K562 (cell line): ENCODE results near the gene MRPL4. TPM values are rescaled to one million over a fixed set of nuclear protein-coding genes. Genes with fewer than 3 reads are reported as not detected.
A peak's percentile ranks its signal among the peaks of the same experiment; 100 is the strongest.

Experiments
- ATAC-seq: fragments of 200-7000 bp; cut with Tn5 transposase; 3 replicates; pipeline ENCODE4 v1.9.1; 2020; ENCODE audit warnings: moderate library complexity
- BruUV-seq: library from RNA; stranded (reverse); fragments of 400-500 nt; replicated peaks from 2 replicates; lab custom pipeline; 2021; lab: Mats Ljungman, UMichigan
- CTCF ChIA-PET: fragments of 300-600 bp; formaldehyde crosslinking; extraction: SDS; loops from one replicate; lab custom pipeline; 2021; ENCODE audit warnings: low intra/inter-chr PET ratio; lab: Yijun Ruan, JAX
- POLR2A ChIA-PET: fragments of 300-600, 350-650 bp; sonication (Branson Sonifier 250); formaldehyde crosslinking; extraction: SDS; loops from one replicate; lab custom pipeline; 2021; ENCODE audit warnings: antibody characterized with exemption, inconsistent platforms; lab: Yijun Ruan, JAX
- DNase-seq, 4 experiments: peaks; one replicate each; pipeline versions ENCODE4 v3.0.0 to v3.0.0-alpha.2; 2011 to 2018; ENCODE audit warnings: low spot score in 3 of 4, mixed read lengths in 3 of 4; ENCODE audit errors: extremely low read depth in 1 of 4
- FAIRE-seq: peaks from 2 replicates; lab custom pipeline; 2011; peaks lifted over from hg19 to GRCh38; lab: Jason Lieb, UNC
- H2AFZ ChIP-seq: 2 replicates; pipeline ENCODE4 v1.6.0; 2011; ENCODE audit warnings: low read depth, low read length, control low read depth, inconsistent platforms
- H3K27ac ChIP-seq: fragments of 200-600 bp; 3 replicates; pipeline ENCODE4 v1.8.0; 2011; ENCODE audit warnings: low read depth, mild to moderate bottlenecking, control low read depth, inconsistent platforms, low read length, moderate library complexity, mixed read lengths; ENCODE audit errors: extremely low read depth
- H3K27me3 ChIP-seq, 2 experiments: fragments of 300-600 bp in 1 of 2; 2 replicates in 1 of 2; 3 replicates in 1 of 2; pipeline versions ENCODE4 v1.6.0 to v1.8.0; 2011; ENCODE audit warnings: inconsistent platforms in 2 of 2, low read length in 2 of 2, mild to moderate bottlenecking in 1 of 2, mixed read lengths in 1 of 2, moderate library complexity in 1 of 2; ENCODE audit not compliant: control insufficient read depth in 2 of 2, insufficient read depth in 2 of 2
- H3K36me3 ChIP-seq: fragments of 300-600 bp; 3 replicates; pipeline ENCODE4 v1.8.0; 2011; ENCODE audit warnings: mild to moderate bottlenecking, low read length, inconsistent platforms; ENCODE audit not compliant: control insufficient read depth, insufficient read depth
- H3K4me1 ChIP-seq, 2 experiments: fragments of 200-600 bp in 1 of 2; replicated peaks in 1 of 2; 2 replicates in 1 of 2; 3 replicates in 1 of 2; pipeline versions ENCODE4 v1.5.1 to v1.8.0; 2011; ENCODE audit warnings: inconsistent platforms in 2 of 2, low read length in 2 of 2, mild to moderate bottlenecking in 1 of 2, mixed read lengths in 1 of 2, moderate library complexity in 1 of 2; ENCODE audit not compliant: control insufficient read depth in 2 of 2, insufficient read depth in 2 of 2
- H3K4me2 ChIP-seq: 2 replicates; pipeline ENCODE4 v1.6.1; 2011; ENCODE audit warnings: low read length, control low read depth, inconsistent platforms, mixed read lengths; ENCODE audit not compliant: insufficient read depth
- H3K4me3 ChIP-seq: fragments of 200-600 bp; sonication (generic), shearing (Covaris generic); 2 replicates; pipeline ENCODE4 v1.5.1; 2016; ENCODE audit warnings: control low read depth, inconsistent platforms
- H3K79me2 ChIP-seq: fragments of 200-600 bp; 3 replicates; pipeline ENCODE4 v1.8.0; 2011; ENCODE audit warnings: low read length, inconsistent platforms; ENCODE audit not compliant: control insufficient read depth, insufficient read depth
- H3K9ac ChIP-seq, 2 experiments: 2 replicates each; pipeline versions ENCODE4 v1.6.0 to v1.6.1; 2011; ENCODE audit warnings: low read depth in 2 of 2, low read length in 2 of 2, control low read depth in 1 of 2, inconsistent platforms in 1 of 2, mild to moderate bottlenecking in 1 of 2, mixed read lengths in 1 of 2; ENCODE audit not compliant: insufficient read depth in 1 of 2
- H3K9me1 ChIP-seq: one replicate; pipeline ENCODE4 v1.6.0; 2011; ENCODE audit warnings: inconsistent platforms, mild to moderate bottlenecking, low read length, moderate library complexity; ENCODE audit not compliant: control insufficient read depth, insufficient read depth
- H3K9me3 ChIP-seq: replicated peaks from 2 replicates; pipeline ENCODE4 v1.5.1; 2011; ENCODE audit warnings: low read depth, low read length, inconsistent platforms; ENCODE audit not compliant: control insufficient read depth, insufficient read depth
- H4K20me1 ChIP-seq: replicated peaks from 2 replicates; pipeline ENCODE4 v1.6.1; 2011; ENCODE audit warnings: low read length, inconsistent platforms, mixed read lengths; ENCODE audit not compliant: control insufficient read depth, insufficient read depth
- ARHGAP35 ChIP-seq: fragments of 450-650 bp; IDR thresholded peaks from 2 replicates; pipeline ENCODE4 v1.6.1; 2018; ENCODE audit not compliant: partially characterized antibody
- DIDO1 ChIP-seq: fragments of 450-650 bp; IDR thresholded peaks from 2 replicates; pipeline ENCODE4 v1.6.1; 2016; ENCODE audit warnings: low read depth, missing biosample characterization, missing genetic modification characterization
- FOXK2 ChIP-seq, 2 experiments: fragments of 450-650 bp; IDR thresholded peaks in 1 of 2; conservative IDR thresholded peaks in 1 of 2; 2 replicates each; pipeline ENCODE4 v1.6.1; 2016; ENCODE audit warnings: low read depth in 2 of 2, mild to moderate bottlenecking in 1 of 2
- KDM5B ChIP-seq: fragments of 200-600 bp; sonication (generic); IDR thresholded peaks from 2 replicates; pipeline ENCODE4 v1.6.1; 2012; ENCODE audit warnings: low read depth, mild to moderate bottlenecking, moderate library complexity, low read length, control low read depth, inconsistent platforms; ENCODE audit not compliant: insufficient replicate concordance
- KLF16 ChIP-seq: IDR thresholded peaks from 2 replicates; pipeline ENCODE4 v1.6.1; 2016; ENCODE audit warnings: antibody characterized with exemption
- KLF6 ChIP-seq: fragments of 250-450 bp; sonication (Bioruptor Pico); IDR thresholded peaks from 2 replicates; pipeline ENCODE4 v1.4.0; 2020; ENCODE audit warnings: mild to moderate bottlenecking, moderate library complexity, borderline replicate concordance
- MAFF ChIP-seq: IDR thresholded peaks from 2 replicates; pipeline ENCODE4 v1.6.1; 2012; ENCODE audit warnings: low read length, improper control_type of control experiment
- NCOR1 ChIP-seq: fragments of 450-650 bp; IDR thresholded peaks from 2 replicates; pipeline ENCODE4 v1.6.1; 2016; ENCODE audit warnings: mild to moderate bottlenecking, moderate library complexity
- NFXL1 ChIP-seq: fragments of 450-650 bp; formaldehyde crosslinking; IDR thresholded peaks from 2 replicates; pipeline ENCODE4 v1.4.0; 2021; ENCODE audit warnings: mild to moderate bottlenecking
- NR2C1 ChIP-seq, 2 experiments: fragments of 450-650 bp; IDR thresholded peaks; 2 replicates each; pipeline ENCODE4 v1.6.1; 2017; ENCODE audit warnings: mild to moderate bottlenecking in 2 of 2, antibody characterized with exemption in 1 of 2, inconsistent platforms in 1 of 2, missing compliant biosample characterization in 1 of 2, missing genetic modification characterization in 1 of 2
- RHOXF2B ChIP-seq: fragments of 250-450 bp; sonication (Bioruptor Pico); conservative IDR thresholded peaks from 2 replicates; pipeline ENCODE4 v1.5.1; 2021
- SRSF1 ChIP-seq: fragments of 200-400 bp; formaldehyde crosslinking; IDR thresholded peaks from 2 replicates; pipeline ENCODE4 v1.6.1; 2017; ENCODE audit warnings: mild to moderate bottlenecking, low read depth, low read length, moderate library complexity
- ZNF384 ChIP-seq: IDR thresholded peaks from 2 replicates; pipeline ENCODE4 v1.6.1; 2012; ENCODE audit warnings: low read depth, low read length, improper control_type of control experiment
- WGBS: fragments of 100-300 bp; shearing (Covaris generic); methylation state at CpG from one replicate; pipeline ENCODE4 v1.1.6; 2016; ENCODE audit warnings: low coverage, mixed read lengths; ENCODE audit not compliant: insufficient coverage; ENCODE audit errors: missing lambda C conversion rate; 5-methylcytosine and 5-hydroxymethylcytosine counted together
- in situ Hi-C: fragments of 300-500 bp; cut with MboI; formaldehyde crosslinking; loops from 4 replicates; pipeline ENCODE4 v1.15.0; 2018; ENCODE audit warnings: inconsistent platforms, mixed read lengths
- intact Hi-C: fragments of 100-400 bp; cut with micrococcal nuclease; formaldehyde crosslinking; loops from 2 replicates; pipeline ENCODE4 v1.14.2; 2022
- polyA plus RNA-seq, 8 experiments: library from polyadenylated mRNA; depleted of rRNA in 4 of 8; stranded (reverse) in 5 of 8; unstranded in 3 of 8; fragments of >200 nt; fragmentation: Nextera tagmentation in 2 of 8; fragmentation: Illumina TruSeq in 1 of 8; extraction: Ambion mirVana in 2 of 8; extraction: Trizol in 1 of 8; gene quantifications; 2 replicates each; pipeline versions ENCODE4 v1.2.1 to v1.2.3, GENCODE V29; 2011 to 2014; ENCODE audit warnings: inconsistent platforms in 1 of 8, missing spikeins in 1 of 8
- total RNA-seq, 7 experiments: library from RNA; depleted of rRNA in 6 of 7; stranded (reverse); fragments of >200 nt in 6 of 7; fragmentation: Illumina TruSeq in 2 of 7; extraction: Trizol in 2 of 7; gene quantifications; 2 replicates each; pipeline versions ENCODE4 v1.2.1 to v1.2.3, GENCODE V29; 2011 to 2021; ENCODE audit warnings: low replicate concordance in 1 of 7
- TF ChIP-seq, protein P1 (sequence below): sonication (generic); formaldehyde crosslinking; IDR thresholded peaks from 2 replicates; pipeline ENCODE4 v1.5.0; 2020; ENCODE audit warnings: missing genetic modification reagents
- TF ChIP-seq, protein P2 (sequence below): fragments of 250-450 bp; sonication (Bioruptor Pico); IDR thresholded peaks from 2 replicates; pipeline ENCODE4 v1.6.1; 2021; ENCODE audit warnings: mild to moderate bottlenecking

The MRPL4 gene
- total and polyA plus RNA-seq, 9 of the 15 experiments (the other 6 are each of a cell fraction or from before 2014, with no cell fraction given) = 1.4 to 239 (median 64.9) TPM

DNA sequence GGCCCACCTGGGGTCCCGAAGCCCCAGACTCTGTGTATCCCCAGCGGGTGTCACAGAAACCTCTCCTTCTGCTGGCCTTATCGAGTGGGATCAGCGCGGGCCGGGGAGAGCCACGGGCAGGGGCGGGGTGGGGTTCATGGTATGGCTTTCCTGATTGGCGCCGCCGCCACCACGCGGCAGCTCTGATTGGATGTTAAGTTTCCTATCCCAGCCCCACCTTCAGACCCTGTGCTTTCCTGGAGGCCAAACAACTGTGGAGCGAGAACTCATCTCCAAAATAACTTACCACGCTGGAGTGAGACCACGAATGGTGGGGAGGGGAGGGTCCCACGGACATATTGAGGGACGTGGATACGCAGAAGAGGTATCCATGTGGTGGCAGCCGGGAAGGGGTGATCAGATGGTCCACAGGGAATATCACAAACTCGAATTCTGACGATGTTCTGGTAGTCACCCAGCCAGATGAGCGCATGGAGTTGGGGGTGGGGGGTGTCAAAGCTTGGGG lies 36.7 kb downstream of the MRPL4 start (continued):
- TF ChIP-seq KDM5B (peak; percentile 46), ARHGAP35 (no peak)
- TF ChIP-seq, all 486 proteins: peak for 50

DNA sequence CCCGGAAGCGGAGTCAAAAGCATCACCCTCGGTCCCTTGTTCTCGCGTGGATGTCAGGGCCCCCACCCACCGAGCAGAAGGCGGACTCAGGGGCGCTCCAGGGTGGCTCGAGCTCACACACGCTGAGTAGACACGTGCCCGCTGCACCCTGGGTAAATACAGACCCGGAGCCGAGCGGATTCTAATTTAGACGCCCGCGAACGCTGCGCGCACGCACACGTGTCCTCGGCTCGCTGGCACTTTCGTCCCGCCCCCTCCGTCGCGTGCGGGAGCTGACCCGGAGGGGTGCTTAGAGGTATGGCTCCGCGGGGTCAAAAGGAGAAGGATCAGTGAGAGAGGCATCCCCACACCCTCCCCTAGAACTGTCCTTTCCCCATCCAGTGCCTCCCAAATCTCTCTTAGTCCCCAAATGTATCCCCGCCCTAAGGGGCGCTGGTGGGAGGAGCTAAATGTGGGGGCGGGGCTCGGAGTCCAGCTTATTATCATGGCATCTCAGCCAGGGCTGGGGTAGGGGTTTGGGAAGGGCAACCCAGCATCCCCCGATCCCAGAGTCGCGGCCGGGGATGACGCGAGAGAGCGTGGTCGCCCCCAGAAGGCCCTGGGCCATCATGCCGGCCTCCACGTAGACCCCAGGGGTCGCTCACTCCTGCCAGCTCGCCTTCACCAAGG lies 37.3 kb downstream of the MRPL4 start:
- H3K4me1 ChIP-seq = peaks cover 29 to 92% of the 10 kb centered on the region in 2 experiments; a peak in 4 of 5 replicates
- peak overlapping the region; percentile 91 to 99 for H3K9ac ChIP-seq
- H3K79me2 ChIP-seq = peaks cover 73% of the 10 kb centered on the region
- H4K20me1 ChIP-seq = no peaks in the 10 kb centered on the region; the same call in 1 of the 2 replicates
- H3K4me3 ChIP-seq = peak overlapping the region; percentile 79
- peak overlapping the region; percentile 99 for H3K4me2 ChIP-seq
- H2AFZ ChIP-seq = peak overlapping the region; percentile 84
- 0% methylated on average over 24 of the region's 50 CpGs for WGBS
- DNase-seq (peak; percentile 66 to 94 (median 74)), FAIRE-seq (peak; percentile 82), ATAC-seq (peak; percentile 12)
- intact Hi-C loops (loop anchor here (1.0 to 2.0 kb wide), 3 partner anchors 19 to 92 kb away; partner anchors contain the start of genes RAVER1 and TYK2), in situ Hi-C loops (no loop called here)
- H3K9me3 ChIP-seq = no peaks in the 10 kb centered on the region
- H3K36me3 ChIP-seq = peaks cover 39% of the 10 kb centered on the region
- peaks cover 6% of the 10 kb centered on the region for H3K9me1 ChIP-seq
- H3K27ac ChIP-seq = peak overlapping the region; percentile 96
- CTCF ChIA-PET = interaction anchor here (0.6 to 1.2 kb wide), 2 partner anchors 21 to 100 kb away, joined by 3 read pairs; no protein-coding TSS in a partner anchor
- POLR2A ChIA-PET = interaction anchor here (0.6 to 6.2 kb wide), 25 partner anchors 9 to 199 kb away, joined by 3 to 74 read pairs (median 4); partner anchors contain the start of genes CDC37, ICAM1, RAVER1 and TYK2
- H3K27me3 ChIP-seq = no peaks in the 10 kb centered on the region
- no TSS peak for BruUV-seq
- TF ChIP-seq, protein P1, sequence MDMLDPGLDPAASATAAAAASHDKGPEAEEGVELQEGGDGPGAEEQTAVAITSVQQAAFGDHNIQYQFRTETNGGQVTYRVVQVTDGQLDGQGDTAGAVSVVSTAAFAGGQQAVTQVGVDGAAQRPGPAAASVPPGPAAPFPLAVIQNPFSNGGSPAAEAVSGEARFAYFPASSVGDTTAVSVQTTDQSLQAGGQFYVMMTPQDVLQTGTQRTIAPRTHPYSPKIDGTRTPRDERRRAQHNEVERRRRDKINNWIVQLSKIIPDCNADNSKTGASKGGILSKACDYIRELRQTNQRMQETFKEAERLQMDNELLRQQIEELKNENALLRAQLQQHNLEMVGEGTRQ (CRISPR knock-in tag) = peak; percentile 79
- TF ChIP-seq NFXL1 (CRISPR knock-in tag) (no peak), MAFF (no peak), FOXK2 (conservative IDR thresholded peaks at IDR 0.05 in 1 of 2, IDR thresholded peaks at IDR 0.05 in 1 of 2; ENCODE audit: low read depth in 2 of 2) (peak; percentile 68 to 87; a peak in 2 of 4 replicates), NCOR1 (peak; percentile 26), NR2C1 (IDR thresholded peaks at IDR 0.05) (peak; percentile 75), NR2C1 (tag; IDR thresholded peaks at IDR 0.05) (peak; percentile 32; the same call in 1 of the 2 replicates), SRSF1 (no peak), ZNF384 (no peak), KLF16 (no peak), DIDO1 (0 out of 2 replicates have a peak, but pooled peaks have one; percentile 49), KLF6 (CRISPR knock-in tag) (no peak), RHOXF2B (CRISPR knock-in tag) (no peak)
- TF ChIP-seq, protein P2, sequence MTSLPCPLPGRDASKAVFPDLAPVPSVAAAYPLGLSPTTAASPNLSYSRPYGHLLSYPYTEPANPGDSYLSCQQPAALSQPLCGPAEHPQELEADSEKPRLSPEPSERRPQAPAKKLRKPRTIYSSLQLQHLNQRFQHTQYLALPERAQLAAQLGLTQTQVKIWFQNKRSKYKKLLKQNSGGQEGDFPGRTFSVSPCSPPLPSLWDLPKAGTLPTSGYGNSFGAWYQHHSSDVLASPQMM = no peak
